Smooth muscle cell (in vitro differentiated cells): Measurements from ENCODE around the gene PCDHGA5. TPM values are rescaled to one million over a fixed set of nuclear protein-coding genes. Genes with fewer than 3 reads are reported as not detected.
"Not testable (repeated sequence)": the region's sequence is repeated elsewhere in the genome, so short reads cannot be mapped to it uniquely, and the experiment has no call there.

Experiments
- DNase-seq: peaks from one replicate; lab custom pipeline; 2025; ENCODE audit not compliant: unreplicated experiment; lab: John Stamatoyannopoulos, UW
- H2AFZ ChIP-seq: fragments of 200-600 bp; sonication (generic); 2 replicates; pipeline ENCODE4 v1.6.0; 2016; ENCODE audit warnings: antibody characterized with exemption, low read depth, mild to moderate bottlenecking
- H3F3A ChIP-seq: fragments of 200-600 bp; sonication (generic); 2 replicates; pipeline ENCODE4 v1.6.0; 2017; ENCODE audit warnings: antibody characterized with exemption, low read depth
- H3K27ac ChIP-seq: fragments of 200-600 bp; sonication (generic); 2 replicates; pipeline ENCODE4 v1.5.1; 2016; ENCODE audit warnings: low read depth, mild to moderate bottlenecking
- H3K27me3 ChIP-seq: fragments of 200-600 bp; sonication (generic); 2 replicates; pipeline ENCODE4 v1.6.1; 2016; ENCODE audit warnings: low read depth, mild to moderate bottlenecking
- H3K36me3 ChIP-seq: fragments of 200-600 bp; sonication (generic); 2 replicates; pipeline ENCODE4 v1.5.1; 2016; ENCODE audit warnings: low read depth
- H3K4me1 ChIP-seq: fragments of 200-600 bp; sonication (generic); 2 replicates; pipeline ENCODE4 v1.5.1; 2016; ENCODE audit warnings: low read depth
- H3K4me2 ChIP-seq: fragments of 200-600 bp; sonication (generic); 2 replicates; pipeline ENCODE4 v1.6.0; 2016; ENCODE audit warnings: mild to moderate bottlenecking
- H3K4me3 ChIP-seq: fragments of 200-600 bp; sonication (generic); 2 replicates; pipeline ENCODE4 v1.5.1; 2016; ENCODE audit warnings: mild to moderate bottlenecking
- H3K79me2 ChIP-seq: fragments of 200-600 bp; sonication (generic); 2 replicates; pipeline ENCODE4 v1.6.0; 2016; ENCODE audit warnings: low read depth, mild to moderate bottlenecking
- H3K9ac ChIP-seq: fragments of 200-600 bp; sonication (generic); 2 replicates; pipeline ENCODE4 v1.6.0; 2016; ENCODE audit warnings: low read depth
- H3K9me3 ChIP-seq: fragments of 200-600 bp; sonication (generic); replicated peaks from 2 replicates; pipeline ENCODE4 v1.5.1; 2016; ENCODE audit warnings: low read depth
- H4K20me1 ChIP-seq: fragments of 200-600 bp; sonication (generic); 2 replicates; pipeline ENCODE4 v1.6.0; 2016; ENCODE audit warnings: low read depth
- CTCF ChIP-seq: fragments of 200-600 bp; sonication (generic); IDR thresholded peaks from 2 replicates; pipeline ENCODE4 v1.5.1; 2017; ENCODE audit warnings: borderline replicate concordance, mild to moderate bottlenecking, antibody characterized with exemption; ENCODE audit not compliant: insufficient read depth, poor library complexity, severe bottlenecking
- WGBS: methylation state at CpG from one replicate; pipeline ENCODE4 v1.1.7; 2016; ENCODE audit warnings: low lambda C conversion rate; 5-methylcytosine and 5-hydroxymethylcytosine counted together
- polyA plus RNA-seq: library from polyadenylated mRNA; unstranded; fragments of >200 nt; fragmentation: Nextera tagmentation; extraction: Ambion mirVana; gene quantifications from 2 replicates; pipeline ENCODE4 v1.2.1, GENCODE V29; 2016
- total RNA-seq: library from RNA; depleted of rRNA; stranded (reverse); fragments of >200 nt; gene quantifications from 2 replicates; pipeline ENCODE4 v1.2.3, GENCODE V29; 2014

Gene PCDHGA5
- total and polyA plus RNA-seq, 2 experiments from 2014 or later: 0.09 TPM; not detected in 1

GRCh38 chr5:141328231-141328630 is 35.7 kb upstream of the PCDHGA5 start:
- 97% methylated on average over 7 of the region's 8 CpGs for WGBS
- H3F3A ChIP-seq: no peaks in the 10 kb centered on the region
- no peaks in the 10 kb centered on the region for H3K36me3 ChIP-seq
- H3K27ac ChIP-seq: no peak overlapping the region
- no peak overlapping the region for H3K4me3 ChIP-seq
- no peaks in the 10 kb centered on the region for H3K27me3 ChIP-seq
- no peak overlapping the region for H3K9ac ChIP-seq
- no peaks in the 10 kb centered on the region for H3K79me2 ChIP-seq
- H4K20me1 ChIP-seq: no peaks in the 10 kb centered on the region
- no peak for TF ChIP-seq CTCF
- H2AFZ ChIP-seq: no peak overlapping the region
- H3K4me1 ChIP-seq: no peaks in the 10 kb centered on the region
- H3K9me3 ChIP-seq: peaks cover 11% of the 10 kb centered on the region
- H3K4me2 ChIP-seq: no peak overlapping the region
- DNase-seq: no peak

GRCh38 chr5:141330299-141331080 is 33.5 kb upstream of the PCDHGA5 start, which contains the start of gene PCDHGA1:
Gene PCDHGA1 (plus strand): TSS chr5:141330514.
- Histone ChIP-seq H3K36me3 (no peaks in the 10 kb centered on the region), H3K79me2 (no peaks in the 10 kb centered on the region), H3K4me2 (no peak within 1 kb of the TSS), H3K9me3 (peaks cover 11% of the 10 kb centered on the region), H3K4me3 (no peak within 1 kb of the TSS), H3K9ac (no peak within 1 kb of the TSS), H4K20me1 (no peaks in the 10 kb centered on the region), H3K27ac (no peak within 1 kb of the TSS), H3K4me1 (no peaks in the 10 kb centered on the region), H2AFZ (no peak within 1 kb of the TSS), H3F3A (no peaks in the 10 kb centered on the region), H3K27me3 (no peaks in the 10 kb centered on the region)
- DNase-seq: no peak
- WGBS: 89% methylated on average over 21 of the region's 21 CpGs
- TF ChIP-seq CTCF: no peak

DNA sequence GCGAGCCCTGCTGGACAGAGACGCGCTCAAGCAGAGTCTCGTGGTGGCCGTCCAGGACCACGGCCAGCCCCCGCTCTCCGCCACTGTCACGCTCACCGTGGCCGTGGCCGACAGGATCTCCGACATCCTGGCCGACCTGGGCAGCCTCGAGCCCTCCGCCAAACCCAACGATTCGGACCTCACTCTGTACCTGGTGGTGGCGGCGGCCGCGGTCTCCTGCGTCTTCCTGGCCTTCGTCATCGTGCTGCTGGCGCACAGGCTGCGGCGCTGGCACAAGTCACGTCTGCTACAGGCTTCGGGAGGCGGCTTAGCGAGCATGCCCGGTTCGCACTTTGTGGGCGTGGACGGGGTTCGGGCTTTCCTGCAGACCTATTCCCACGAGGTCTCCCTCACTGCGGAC is 31.4 kb upstream of the PCDHGA5 start:
- H3K27me3 ChIP-seq, H3K4me2 ChIP-seq, DNase-seq, H4K20me1 ChIP-seq, H3K9ac ChIP-seq, H3F3A ChIP-seq, H3K9me3 ChIP-seq, H2AFZ ChIP-seq, H3K79me2 ChIP-seq, H3K27ac ChIP-seq, H3K36me3 ChIP-seq, H3K4me1 ChIP-seq, H3K4me3 ChIP-seq: not testable (repeated sequence)
- WGBS: 95% methylated on average over 25 of the region's 39 CpGs

DNA sequence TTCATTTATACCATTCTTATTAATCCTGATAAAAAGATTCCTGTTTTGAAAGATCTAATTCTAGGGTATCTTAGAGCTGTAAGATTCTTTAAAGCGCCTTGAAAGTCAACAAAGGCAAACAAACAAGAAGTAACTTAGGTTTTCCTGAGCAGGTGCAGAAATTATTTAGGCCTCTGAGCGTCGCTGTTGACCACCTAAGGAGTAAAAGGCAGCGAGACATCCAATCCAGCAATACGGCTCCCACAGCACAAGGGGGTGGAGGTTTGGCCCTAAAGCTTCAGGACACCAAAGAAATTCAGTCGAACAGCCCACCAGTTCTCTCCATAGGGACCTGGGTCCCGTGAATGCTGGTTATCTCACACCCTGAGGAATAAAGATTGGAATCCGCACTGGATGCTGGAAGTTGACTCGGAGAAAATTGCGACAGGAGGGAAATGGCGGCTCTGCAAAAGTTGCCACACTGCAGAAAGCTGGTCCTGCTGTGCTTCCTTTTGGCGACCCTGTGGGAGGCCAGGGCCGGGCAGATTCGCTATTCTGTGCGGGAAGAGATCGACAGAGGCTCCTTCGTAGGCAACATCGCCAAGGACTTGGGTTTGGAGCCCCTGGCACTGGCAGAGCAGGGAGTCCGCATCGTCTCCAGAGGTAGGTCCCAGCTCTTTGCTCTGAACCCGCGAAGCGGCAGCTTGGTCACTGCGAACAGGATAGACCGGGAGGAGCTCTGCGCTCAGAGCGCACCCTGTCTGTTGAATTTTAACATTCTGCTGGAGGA is 25.2 kb upstream of the PCDHGA5 start, which contains the start of gene PCDHGA2:
PCDHGA2 (plus strand) TSS at position 223 of the 769 bp plus-strand sequence.
- Histone ChIP-seq H3K9me3 (peaks cover 9% of the 10 kb centered on the region), H3K27me3 (no peaks in the 10 kb centered on the region), H3K4me3 (no peak within 1 kb of the TSS), H4K20me1 (no peaks in the 10 kb centered on the region), H3F3A (no peaks in the 10 kb centered on the region), H3K9ac (no peak within 1 kb of the TSS), H3K4me2 (no peak within 1 kb of the TSS), H3K27ac (no peak within 1 kb of the TSS), H3K4me1 (no peaks in the 10 kb centered on the region), H2AFZ (no peak within 1 kb of the TSS), H3K36me3 (no peaks in the 10 kb centered on the region), H3K79me2 (no peaks in the 10 kb centered on the region)
- TF ChIP-seq CTCF: no peak
- DNase-seq: no peak
- WGBS: 80% methylated on average over 27 of the region's 27 CpGs

DNA sequence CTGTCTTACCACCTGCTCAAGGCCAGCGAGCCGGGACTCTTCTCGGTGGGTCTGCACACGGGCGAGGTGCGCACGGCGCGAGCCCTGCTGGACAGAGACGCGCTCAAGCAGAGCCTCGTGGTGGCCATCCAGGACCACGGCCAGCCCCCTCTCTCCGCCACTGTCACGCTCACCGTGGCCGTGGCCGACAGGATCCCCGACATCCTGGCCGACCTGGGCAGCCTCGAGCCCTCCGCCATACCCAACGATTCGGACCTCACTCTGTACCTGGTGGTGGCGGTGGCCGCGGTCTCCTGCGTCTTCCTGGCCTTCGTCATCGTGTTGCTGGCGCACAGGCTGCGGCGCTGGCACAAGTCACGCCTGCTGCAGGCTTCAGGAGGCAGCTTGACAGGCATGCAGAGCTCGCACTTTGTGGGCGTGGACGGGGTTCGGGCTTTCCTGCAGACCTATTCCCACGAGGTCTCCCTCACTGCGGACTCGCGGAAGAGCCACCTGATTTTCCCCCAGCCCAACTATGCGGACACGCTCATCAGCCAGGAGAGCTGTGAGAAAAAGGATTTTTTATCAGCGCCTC is 23.1 kb upstream of the PCDHGA5 start:
- not testable (repeated sequence) for H4K20me1 ChIP-seq, H3F3A ChIP-seq, DNase-seq, H3K9ac ChIP-seq, H2AFZ ChIP-seq, H3K27me3 ChIP-seq, H3K4me2 ChIP-seq, H3K36me3 ChIP-seq, H3K27ac ChIP-seq, H3K4me1 ChIP-seq, H3K79me2 ChIP-seq, H3K4me3 ChIP-seq
- H3K9me3 ChIP-seq: peaks cover 16% of the 10 kb centered on the region
- 94% methylated on average over 45 of the region's 45 CpGs for WGBS
